Measurements from ENCODE around the gene RGS4. TPM values are rescaled to one million over a fixed set of nuclear protein-coding genes. Genes with fewer than 3 reads are reported as not detected.

The RGS4 gene
- total RNA-seq, 4 donors from 2014 or later = 3.2 to 44.1 (median 20.4) TPM

DNA sequence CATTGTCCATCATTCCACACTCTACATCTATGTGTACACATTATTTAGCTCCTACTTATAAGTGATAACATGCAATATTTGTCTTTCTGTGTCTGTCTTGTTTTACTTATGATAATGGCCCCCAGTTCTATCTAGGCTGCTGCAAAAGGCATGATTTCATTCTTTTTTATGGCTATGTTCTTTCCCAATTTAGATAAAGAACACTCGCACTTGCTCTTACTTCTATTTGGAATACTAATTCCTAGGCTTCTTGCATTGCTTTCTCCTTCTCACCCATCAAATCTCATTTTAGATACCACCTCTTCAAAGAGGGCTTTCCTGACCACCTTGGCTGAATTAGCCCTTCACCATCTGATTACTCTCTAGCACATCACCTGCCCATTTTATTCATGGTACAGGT is 3.0 kb upstream of the RGS4 start:
- DNase-seq (ENCODE audit: low spot score) (no peak), ATAC-seq (ENCODE audit: low FRiP score) (no peak)
- no peak for TF ChIP-seq CTCF (IDR thresholded peaks at IDR 0.05)

DNA sequence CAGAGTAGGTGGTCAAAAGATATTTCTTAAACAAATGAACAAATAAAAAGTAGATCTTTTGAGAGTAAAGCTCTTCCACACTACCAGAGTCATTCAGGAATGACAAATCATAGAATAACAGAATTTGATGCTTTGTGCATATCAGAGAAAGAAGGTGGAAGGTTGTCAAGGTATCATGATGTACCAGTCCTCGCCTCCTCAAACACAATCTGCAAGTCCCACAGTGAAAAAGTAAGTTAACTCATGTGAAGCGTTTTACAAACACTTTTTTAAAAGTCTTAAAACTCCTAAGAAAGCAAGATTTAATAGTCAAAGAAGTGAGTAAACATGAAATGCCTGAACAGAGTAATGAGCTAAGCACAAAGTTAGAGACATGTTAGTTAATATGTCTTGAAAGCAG is 2.5 kb upstream of the RGS4 start:
- TF ChIP-seq CTCF (IDR thresholded peaks at IDR 0.05) = no peak
- ATAC-seq (ENCODE audit: low FRiP score) (no peak), DNase-seq (ENCODE audit: low spot score) (no peak)

- no peak for TF ChIP-seq CTCF (IDR thresholded peaks at IDR 0.05)
- ATAC-seq (ENCODE audit: low FRiP score) (peak; percentile 41), DNase-seq (ENCODE audit: low spot score) (no peak)
These were observed 445 bp upstream of the RGS4 start for GRCh38 chr1:163068716-163069115.

DNA sequence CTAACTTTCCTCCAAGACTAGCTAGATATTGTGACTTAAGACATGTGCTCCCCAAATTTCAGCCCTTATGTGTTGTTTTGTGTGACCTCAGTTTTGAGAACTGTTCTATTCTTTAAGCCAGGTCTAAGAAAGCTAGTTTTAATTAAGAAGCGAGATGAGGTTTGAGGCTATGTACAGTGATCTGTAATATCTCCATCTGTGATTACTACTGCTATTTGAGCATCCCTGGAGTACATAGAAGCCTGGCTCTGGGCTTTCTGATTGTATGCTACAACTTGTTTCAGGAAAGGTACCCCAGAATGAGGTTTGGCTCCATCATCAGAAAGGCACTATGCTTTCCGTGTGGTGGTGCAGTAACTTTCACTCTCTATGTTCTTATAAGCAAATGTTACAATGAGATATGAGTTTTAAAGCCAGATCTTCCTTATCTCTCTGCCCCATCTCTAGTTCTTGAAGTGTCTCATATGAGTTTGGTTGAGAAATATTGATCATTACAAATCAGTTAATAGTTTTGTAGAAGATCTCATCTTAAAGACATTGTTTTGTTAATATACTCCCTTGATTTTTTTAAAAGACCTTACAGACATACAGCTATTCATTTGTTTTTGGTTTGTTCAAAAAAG is 605 bp downstream of the RGS4 start:
- ATAC-seq (ENCODE audit: low FRiP score) = no peak
- no peak for DNase-seq (ENCODE audit: low spot score)
- TF ChIP-seq CTCF (IDR thresholded peaks at IDR 0.05) = no peak

DNA sequence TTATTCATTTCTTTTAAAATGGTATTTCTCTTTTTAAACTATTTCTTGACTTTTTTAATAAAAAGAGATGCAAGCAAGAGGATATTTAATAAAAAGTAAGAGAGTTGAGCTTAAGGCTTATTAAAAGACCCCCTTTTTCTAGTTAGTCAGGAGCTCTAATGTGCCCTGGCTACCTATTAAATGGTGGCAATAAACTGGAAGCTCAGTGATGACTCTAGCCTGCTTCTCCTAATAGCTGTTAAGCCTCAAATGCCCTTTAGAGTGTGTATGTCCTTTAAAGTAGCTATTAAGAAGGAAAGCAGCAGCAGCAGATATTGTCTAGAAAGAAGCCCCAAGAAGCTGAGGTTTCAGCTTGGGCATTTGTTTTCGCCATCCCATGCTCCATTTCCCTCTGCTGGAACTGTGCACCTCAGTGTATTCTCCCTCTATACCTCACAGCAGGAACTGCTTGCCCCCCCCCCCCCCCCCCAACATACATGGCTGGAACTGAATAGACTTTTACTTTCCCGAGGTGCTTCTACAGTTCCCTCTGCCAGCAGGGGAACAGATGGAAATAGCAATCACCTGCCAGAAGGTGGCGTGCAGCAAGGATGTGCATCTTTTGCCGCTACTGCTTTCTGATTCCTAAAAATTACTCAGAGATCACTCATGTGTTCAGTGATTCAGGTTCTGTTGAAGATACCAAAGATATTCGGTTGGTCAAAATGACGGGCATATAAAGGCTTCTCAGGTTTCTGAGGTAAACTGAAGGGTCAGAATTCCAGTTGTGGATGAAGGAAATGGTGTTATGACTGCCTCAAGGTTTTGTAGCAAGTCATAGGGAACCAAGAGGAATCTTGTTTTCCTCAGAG is 2.5 kb downstream of the RGS4 start:
- TF ChIP-seq CTCF (IDR thresholded peaks at IDR 0.05) = peak in 1 of 3 donors; percentile 21
- peak; percentile 72 for ATAC-seq (ENCODE audit: low FRiP score)
- DNase-seq (ENCODE audit: low spot score) = no peak

- DNase-seq (ENCODE audit: low spot score) (no peak), ATAC-seq (ENCODE audit: low FRiP score) (no peak)
- TF ChIP-seq CTCF (IDR thresholded peaks at IDR 0.05) = no peak
These were observed 3.5 kb downstream of the RGS4 start for GRCh38 chr1:163072658-163073057.

DNA sequence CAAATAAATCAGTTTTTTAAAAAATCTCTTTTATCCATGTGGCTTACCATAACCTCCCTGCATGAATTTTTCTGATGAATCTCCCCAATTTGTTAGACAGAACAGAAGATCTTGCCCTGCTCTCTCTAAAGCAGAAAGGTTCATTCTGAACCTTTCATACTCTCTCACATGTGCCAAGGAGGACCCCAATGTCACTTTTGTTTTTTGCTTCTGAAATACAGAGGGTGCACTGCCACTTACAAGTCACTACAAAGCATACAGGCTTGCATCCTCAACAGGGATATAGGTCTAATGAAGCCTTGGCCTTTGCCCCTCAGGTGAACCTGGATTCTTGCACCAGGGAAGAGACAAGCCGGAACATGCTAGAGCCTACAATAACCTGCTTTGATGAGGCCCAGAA is 4.8 kb downstream of the RGS4 start:
- no peak for TF ChIP-seq CTCF (IDR thresholded peaks at IDR 0.05)
- DNase-seq (ENCODE audit: low spot score) (no peak), ATAC-seq (ENCODE audit: low FRiP score) (no peak)

Measured in omental fat pad (tissue), 4 donors.